ENCODE measurements around the gene TFAP2B.

The TFAP2B gene

DNA sequence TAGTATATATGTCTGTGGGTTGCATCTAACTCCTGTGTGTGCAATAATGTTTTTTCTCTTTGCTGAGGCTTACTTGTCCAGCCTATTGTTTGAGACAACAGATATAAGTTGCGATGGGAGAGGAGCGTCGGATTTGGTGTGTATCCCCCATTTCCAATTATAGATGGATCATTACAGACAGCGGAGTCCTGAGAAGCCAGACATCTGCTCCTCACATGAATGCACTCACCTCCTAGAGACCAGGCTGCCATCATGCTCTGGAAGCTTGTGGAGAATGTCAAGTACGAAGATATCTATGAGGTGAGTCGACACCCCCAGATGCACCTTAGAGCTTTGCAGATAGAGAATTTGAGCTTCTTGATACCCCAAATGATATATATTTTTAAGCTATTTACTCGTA, at the start of gene TFAP2B:
Gene TFAP2B, plus strand, starts transcription at position 199 of the 400 bp plus-strand sequence. Its CDS starts 21 bp downstream, at position 220.
- H3K9me3 ChIP-seq (ENCODE audit: insufficient read depth, low read depth, low read length) = no peaks in the 10 kb centered on the region
- H3K4me1 ChIP-seq (ENCODE audit: insufficient read depth, low read length, poor library complexity, severe bottlenecking) = peaks cover 6% of the 10 kb centered on the region
- H3K79me2 ChIP-seq (ENCODE audit: insufficient read depth, low read length) = no peaks in the 10 kb centered on the region
- no peaks in the 10 kb centered on the region for H3K27me3 ChIP-seq (ENCODE audit: insufficient read depth, low read length, poor library complexity, severe bottlenecking)
- H3K4me3 ChIP-seq (ENCODE audit: low read length, poor library complexity, severe bottlenecking) = no peak within 1 kb of the TSS
- H4K20me1 ChIP-seq (ENCODE audit: insufficient read depth, low read length, poor library complexity, severe bottlenecking) = no peaks in the 10 kb centered on the region
- H2AFZ ChIP-seq (ENCODE audit: low read length) = no peak within 1 kb of the TSS
- no peak within 1 kb of the TSS for H3K4me2 ChIP-seq (ENCODE audit: low read depth, low read length, poor library complexity, severe bottlenecking)
- H3K36me3 ChIP-seq (ENCODE audit: insufficient read depth, low read length) = no peaks in the 10 kb centered on the region
- no peak within 1 kb of the TSS for H3K9ac ChIP-seq (ENCODE audit: low read depth, low read length, poor library complexity, severe bottlenecking)
- H3F3A ChIP-seq (ENCODE audit: low read depth) = no peaks in the 10 kb centered on the region
- H3K9me2 ChIP-seq (replicated peaks; ENCODE audit: low read depth, low read length) = no peaks in the 10 kb centered on the region
- TF ChIP-seq, protein P1, sequence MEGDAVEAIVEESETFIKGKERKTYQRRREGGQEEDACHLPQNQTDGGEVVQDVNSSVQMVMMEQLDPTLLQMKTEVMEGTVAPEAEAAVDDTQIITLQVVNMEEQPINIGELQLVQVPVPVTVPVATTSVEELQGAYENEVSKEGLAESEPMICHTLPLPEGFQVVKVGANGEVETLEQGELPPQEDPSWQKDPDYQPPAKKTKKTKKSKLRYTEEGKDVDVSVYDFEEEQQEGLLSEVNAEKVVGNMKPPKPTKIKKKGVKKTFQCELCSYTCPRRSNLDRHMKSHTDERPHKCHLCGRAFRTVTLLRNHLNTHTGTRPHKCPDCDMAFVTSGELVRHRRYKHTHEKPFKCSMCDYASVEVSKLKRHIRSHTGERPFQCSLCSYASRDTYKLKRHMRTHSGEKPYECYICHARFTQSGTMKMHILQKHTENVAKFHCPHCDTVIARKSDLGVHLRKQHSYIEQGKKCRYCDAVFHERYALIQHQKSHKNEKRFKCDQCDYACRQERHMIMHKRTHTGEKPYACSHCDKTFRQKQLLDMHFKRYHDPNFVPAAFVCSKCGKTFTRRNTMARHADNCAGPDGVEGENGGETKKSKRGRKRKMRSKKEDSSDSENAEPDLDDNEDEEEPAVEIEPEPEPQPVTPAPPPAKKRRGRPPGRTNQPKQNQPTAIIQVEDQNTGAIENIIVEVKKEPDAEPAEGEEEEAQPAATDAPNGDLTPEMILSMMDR (conservative IDR thresholded peaks at IDR 0.05; ENCODE audit: low read length) = no peak
- TF ChIP-seq EZH2phosphoT487 (IDR thresholded peaks at IDR 0.05; ENCODE audit: borderline replicate concordance) = no peak

DNA sequence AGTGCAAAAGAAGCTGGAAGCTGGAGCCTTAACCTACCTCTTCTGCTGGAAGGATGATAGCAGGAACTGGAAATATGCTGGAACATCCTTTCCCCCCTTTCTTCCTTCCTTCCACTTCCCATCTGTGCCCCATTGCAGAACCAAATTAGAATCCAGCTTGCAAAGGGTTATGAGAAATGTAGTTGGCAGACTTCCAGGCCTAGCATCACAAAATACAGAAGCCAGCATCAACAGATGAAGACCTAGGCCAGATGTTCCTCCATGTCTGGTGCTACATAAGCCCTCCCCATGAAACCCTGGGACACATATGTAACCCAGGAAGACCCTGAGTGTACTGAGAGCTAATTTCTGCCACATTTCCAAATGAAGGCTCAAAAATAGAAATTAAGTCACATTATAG, 40.0 kb upstream of the TFAP2B start:
- TF ChIP-seq, protein P1 (conservative IDR thresholded peaks at IDR 0.05; ENCODE audit: low read length) = no peak
- TF ChIP-seq EZH2phosphoT487 (IDR thresholded peaks at IDR 0.05; ENCODE audit: borderline replicate concordance) = no peak
- no peaks in the 10 kb centered on the region for H3K4me1 ChIP-seq (ENCODE audit: insufficient read depth, low read length, poor library complexity, severe bottlenecking)
- no peaks in the 10 kb centered on the region for H3K79me2 ChIP-seq (ENCODE audit: insufficient read depth, low read length)
- H3K4me2 ChIP-seq (ENCODE audit: low read depth, low read length, poor library complexity, severe bottlenecking) = no peak overlapping the region
- H3K27me3 ChIP-seq (ENCODE audit: insufficient read depth, low read length, poor library complexity, severe bottlenecking) = no peaks in the 10 kb centered on the region
- H3K9ac ChIP-seq (ENCODE audit: low read depth, low read length, poor library complexity, severe bottlenecking) = no peak overlapping the region
- H4K20me1 ChIP-seq (ENCODE audit: insufficient read depth, low read length, poor library complexity, severe bottlenecking) = no peaks in the 10 kb centered on the region
- no peaks in the 10 kb centered on the region for H3K36me3 ChIP-seq (ENCODE audit: insufficient read depth, low read length)
- H3F3A ChIP-seq (ENCODE audit: low read depth) = no peaks in the 10 kb centered on the region
- H3K9me3 ChIP-seq (ENCODE audit: insufficient read depth, low read depth, low read length) = no peaks in the 10 kb centered on the region
- no peak overlapping the region for H2AFZ ChIP-seq (ENCODE audit: low read length)
- H3K9me2 ChIP-seq (replicated peaks; ENCODE audit: low read depth, low read length) = no peaks in the 10 kb centered on the region
- no peak overlapping the region for H3K4me3 ChIP-seq (ENCODE audit: low read length, poor library complexity, severe bottlenecking)

DNA sequence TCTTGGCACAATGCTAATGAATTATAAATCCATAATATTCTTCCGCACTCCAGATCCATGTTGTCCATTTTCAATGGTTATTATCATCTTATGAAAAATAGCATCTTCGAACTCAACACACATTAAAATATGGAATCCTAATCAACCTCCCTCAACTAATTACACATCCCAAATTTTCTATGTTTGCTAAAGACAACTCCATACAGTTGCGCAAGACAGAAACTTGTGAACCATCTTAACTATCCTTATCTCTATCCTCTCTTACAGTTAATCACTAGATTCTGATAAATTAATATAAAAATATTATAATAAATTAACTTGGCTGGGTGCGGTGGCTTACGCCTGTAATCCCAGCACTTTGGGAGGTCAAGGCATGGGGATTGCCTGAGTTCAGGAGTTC, 38.3 kb upstream of the TFAP2B start:
- H4K20me1 ChIP-seq (ENCODE audit: insufficient read depth, low read length, poor library complexity, severe bottlenecking) = no peaks in the 10 kb centered on the region
- no peaks in the 10 kb centered on the region for H3K9me3 ChIP-seq (ENCODE audit: insufficient read depth, low read depth, low read length)
- no peaks in the 10 kb centered on the region for H3K4me1 ChIP-seq (ENCODE audit: insufficient read depth, low read length, poor library complexity, severe bottlenecking)
- H3K36me3 ChIP-seq (ENCODE audit: insufficient read depth, low read length) = no peaks in the 10 kb centered on the region
- no peak overlapping the region for H3K9ac ChIP-seq (ENCODE audit: low read depth, low read length, poor library complexity, severe bottlenecking)
- no peaks in the 10 kb centered on the region for H3K27me3 ChIP-seq (ENCODE audit: insufficient read depth, low read length, poor library complexity, severe bottlenecking)
- H3K9me2 ChIP-seq (replicated peaks; ENCODE audit: low read depth, low read length) = no peaks in the 10 kb centered on the region
- no peak overlapping the region for H3K4me3 ChIP-seq (ENCODE audit: low read length, poor library complexity, severe bottlenecking)
- no peaks in the 10 kb centered on the region for H3F3A ChIP-seq (ENCODE audit: low read depth)
- H2AFZ ChIP-seq (ENCODE audit: low read length) = no peak overlapping the region
- TF ChIP-seq, protein P1 (conservative IDR thresholded peaks at IDR 0.05; ENCODE audit: low read length) = no peak
- TF ChIP-seq EZH2phosphoT487 (IDR thresholded peaks at IDR 0.05; ENCODE audit: borderline replicate concordance) = no peak
- H3K79me2 ChIP-seq (ENCODE audit: insufficient read depth, low read length) = no peaks in the 10 kb centered on the region
- H3K4me2 ChIP-seq (ENCODE audit: low read depth, low read length, poor library complexity, severe bottlenecking) = no peak overlapping the region

Measured in Loucy (cell line).